NOMO-1 (cell line): ENCODE data around the gene RGS10.
"Not testable (repeated sequence)": the region's sequence is repeated elsewhere in the genome, so short reads cannot be mapped to it uniquely, and the experiment has no call there.

Experiments used
- DNase-seq, 2 experiments: peaks; one replicate each; lab custom pipeline; 2025; ENCODE audit not compliant: unreplicated experiment in 2 of 2; lab: John Stamatoyannopoulos, UW

The RGS10 gene

GRCh38 chr10:119539359-119539825, 3.1 kb downstream of the RGS10 start:
- DNase-seq, result no peak

GRCh38 chr10:119538632-119539358, 3.7 kb downstream of the RGS10 start:
- DNase-seq, result no peak

GRCh38 chr10:119537953-119538630, 4.4 kb downstream of the RGS10 start:
- no peak for DNase-seq

- no peak for DNase-seq
These were observed 6.0 kb downstream of the RGS10 start for GRCh38 chr10:119536508-119537025.

- DNase-seq, result no peak
These were observed 6.5 kb downstream of the RGS10 start for GRCh38 chr10:119535837-119536507.

GRCh38 chr10:119535305-119535704, 7.2 kb downstream of the RGS10 start:
- no peak for DNase-seq

GRCh38 chr10:119533473-119533872, 9.0 kb downstream of the RGS10 start:
- DNase-seq, result no peak

GRCh38 chr10:119532791-119533190, 9.7 kb downstream of the RGS10 start:
- not testable (repeated sequence) for DNase-seq

GRCh38 chr10:119532251-119532650, 10.3 kb downstream of the RGS10 start:
- DNase-seq, result not testable (repeated sequence)

GRCh38 chr10:119531067-119531466, 11.5 kb downstream of the RGS10 start:
- no peak for DNase-seq

GRCh38 chr10:119528663-119529237, 13.8 kb downstream of the RGS10 start:
- DNase-seq, result not testable (repeated sequence)

GRCh38 chr10:119526621-119527592, 15.6 kb downstream of the RGS10 start:
- DNase-seq, result no peak

- no peak for DNase-seq
These were observed 16.4 kb downstream of the RGS10 start for GRCh38 chr10:119526149-119526548.

- no peak for DNase-seq
These were observed 17.4 kb downstream of the RGS10 start for GRCh38 chr10:119525116-119525515.

- DNase-seq, result no peak
These were observed 17.8 kb downstream of the RGS10 start for GRCh38 chr10:119524720-119525070.

GRCh38 chr10:119523895-119524719, 18.4 kb downstream of the RGS10 start:
- no peak for DNase-seq

- DNase-seq, result no peak
These were observed 19.6 kb downstream of the RGS10 start for GRCh38 chr10:119522747-119523426.

GRCh38 chr10:119521443-119522204, 20.9 kb downstream of the RGS10 start:
- DNase-seq, result no peak
